ENCODE measurements around the gene SDK1. TPM values are rescaled to one million over a fixed set of nuclear protein-coding genes. Genes with fewer than 3 reads are reported as not detected.

Gene SDK1
- total and polyA plus RNA-seq, 4 donors: 0.12 to 0.47 (median 0.36) TPM

DNA sequence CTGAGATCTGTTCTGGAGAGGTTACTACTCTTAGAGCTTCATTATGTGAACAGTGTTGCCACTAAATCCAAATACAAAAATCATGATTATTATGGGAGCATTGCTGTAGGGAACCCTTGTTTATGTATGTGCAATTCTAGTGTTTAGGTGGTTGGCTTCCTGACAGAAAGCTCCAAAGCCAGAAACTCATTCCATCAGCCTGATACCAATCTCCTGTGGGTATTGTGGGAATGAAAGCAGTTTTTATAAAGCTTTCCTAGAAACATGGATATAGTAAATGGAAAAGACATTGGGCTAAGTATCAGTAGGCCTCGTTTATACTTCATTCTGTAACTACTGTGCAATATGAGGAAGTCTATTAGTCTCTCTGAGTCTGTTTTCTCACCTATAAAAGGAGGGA lies 6.4 kb downstream of the SDK1 start:
- no peak overlapping the region for H3K9ac ChIP-seq (ENCODE audit: low read depth in 1 of 2, low read length in 2 of 2)
- DNase-seq (ENCODE audit: low spot score): no peak
- no peak overlapping the region for H3K4me3 ChIP-seq (ENCODE audit: low read depth in 1 of 3, low read length in 3 of 3)
- H3K9me3 ChIP-seq (ENCODE audit: control insufficient read depth in 4 of 4, low read length in 3 of 4): no peaks in the 10 kb centered on the region
- H3K27me3 ChIP-seq (ENCODE audit: control insufficient read depth in 4 of 4, insufficient read depth in 4 of 4, low read length in 3 of 4): peaks cover 0 to 2% (median 0%) of the 10 kb centered on the region in 4 donors
- 44% methylated on average over 1 of the region's 1 CpG for WGBS
- no peaks in the 10 kb centered on the region for H3K4me1 ChIP-seq (ENCODE audit: control insufficient read depth in 4 of 4, insufficient read depth in 4 of 4, low read length in 3 of 4)
- no peaks in the 10 kb centered on the region for H3K36me3 ChIP-seq (ENCODE audit: control insufficient read depth in 4 of 4, insufficient read depth in 3 of 4, low read depth in 1 of 4, low read length in 3 of 4)
- H3K27ac ChIP-seq (ENCODE audit: low read depth in 1 of 2, low read length in 2 of 2): no peak overlapping the region
- TF ChIP-seq FOXA1 (IDR thresholded peaks at IDR 0.05): no peak
- TF ChIP-seq HNF4A (conservative IDR thresholded peaks at IDR 0.05): no peak
- TF ChIP-seq EGR1 (IDR thresholded peaks at IDR 0.05; ENCODE audit: low read depth in 2 of 2): no peak
- no peak for TF ChIP-seq YY1 (IDR thresholded peaks at IDR 0.05)
- TF ChIP-seq, protein P1, sequence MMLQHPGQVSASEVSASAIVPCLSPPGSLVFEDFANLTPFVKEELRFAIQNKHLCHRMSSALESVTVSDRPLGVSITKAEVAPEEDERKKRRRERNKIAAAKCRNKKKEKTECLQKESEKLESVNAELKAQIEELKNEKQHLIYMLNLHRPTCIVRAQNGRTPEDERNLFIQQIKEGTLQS (IDR thresholded peaks at IDR 0.05): no peak
- no peak for TF ChIP-seq SP1 (IDR thresholded peaks at IDR 0.05)
- no peak for TF ChIP-seq TAF1 (conservative IDR thresholded peaks at IDR 0.05)
- TF ChIP-seq JUND (IDR thresholded peaks at IDR 0.05): no peak
- TF ChIP-seq, protein P2, sequence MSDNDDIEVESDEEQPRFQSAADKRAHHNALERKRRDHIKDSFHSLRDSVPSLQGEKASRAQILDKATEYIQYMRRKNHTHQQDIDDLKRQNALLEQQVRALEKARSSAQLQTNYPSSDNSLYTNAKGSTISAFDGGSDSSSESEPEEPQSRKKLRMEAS (IDR thresholded peaks at IDR 0.05): no peak
- TF ChIP-seq, protein P3, sequence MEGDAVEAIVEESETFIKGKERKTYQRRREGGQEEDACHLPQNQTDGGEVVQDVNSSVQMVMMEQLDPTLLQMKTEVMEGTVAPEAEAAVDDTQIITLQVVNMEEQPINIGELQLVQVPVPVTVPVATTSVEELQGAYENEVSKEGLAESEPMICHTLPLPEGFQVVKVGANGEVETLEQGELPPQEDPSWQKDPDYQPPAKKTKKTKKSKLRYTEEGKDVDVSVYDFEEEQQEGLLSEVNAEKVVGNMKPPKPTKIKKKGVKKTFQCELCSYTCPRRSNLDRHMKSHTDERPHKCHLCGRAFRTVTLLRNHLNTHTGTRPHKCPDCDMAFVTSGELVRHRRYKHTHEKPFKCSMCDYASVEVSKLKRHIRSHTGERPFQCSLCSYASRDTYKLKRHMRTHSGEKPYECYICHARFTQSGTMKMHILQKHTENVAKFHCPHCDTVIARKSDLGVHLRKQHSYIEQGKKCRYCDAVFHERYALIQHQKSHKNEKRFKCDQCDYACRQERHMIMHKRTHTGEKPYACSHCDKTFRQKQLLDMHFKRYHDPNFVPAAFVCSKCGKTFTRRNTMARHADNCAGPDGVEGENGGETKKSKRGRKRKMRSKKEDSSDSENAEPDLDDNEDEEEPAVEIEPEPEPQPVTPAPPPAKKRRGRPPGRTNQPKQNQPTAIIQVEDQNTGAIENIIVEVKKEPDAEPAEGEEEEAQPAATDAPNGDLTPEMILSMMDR (IDR thresholded peaks at IDR 0.05; ENCODE audit: low read depth, low read length, missing input control): no peak
- TF ChIP-seq, protein P4, sequence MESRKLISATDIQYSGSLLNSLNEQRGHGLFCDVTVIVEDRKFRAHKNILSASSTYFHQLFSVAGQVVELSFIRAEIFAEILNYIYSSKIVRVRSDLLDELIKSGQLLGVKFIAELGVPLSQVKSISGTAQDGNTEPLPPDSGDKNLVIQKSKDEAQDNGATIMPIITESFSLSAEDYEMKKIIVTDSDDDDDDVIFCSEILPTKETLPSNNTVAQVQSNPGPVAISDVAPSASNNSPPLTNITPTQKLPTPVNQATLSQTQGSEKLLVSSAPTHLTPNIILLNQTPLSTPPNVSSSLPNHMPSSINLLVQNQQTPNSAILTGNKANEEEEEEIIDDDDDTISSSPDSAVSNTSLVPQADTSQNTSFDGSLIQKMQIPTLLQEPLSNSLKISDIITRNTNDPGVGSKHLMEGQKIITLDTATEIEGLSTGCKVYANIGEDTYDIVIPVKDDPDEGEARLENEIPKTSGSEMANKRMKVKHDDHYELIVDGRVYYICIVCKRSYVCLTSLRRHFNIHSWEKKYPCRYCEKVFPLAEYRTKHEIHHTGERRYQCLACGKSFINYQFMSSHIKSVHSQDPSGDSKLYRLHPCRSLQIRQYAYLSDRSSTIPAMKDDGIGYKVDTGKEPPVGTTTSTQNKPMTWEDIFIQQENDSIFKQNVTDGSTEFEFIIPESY (IDR thresholded peaks at IDR 0.05): no peak
- no peak for TF ChIP-seq RAD21 (IDR thresholded peaks at IDR 0.05)
- TF ChIP-seq GABPA (IDR thresholded peaks at IDR 0.05 in 1 of 2, conservative IDR thresholded peaks at IDR 0.05 in 1 of 2): no peak
- no peak for TF ChIP-seq HNF4G (IDR thresholded peaks at IDR 0.05)
- TF ChIP-seq RXRA (IDR thresholded peaks at IDR 0.05): no peak
- TF ChIP-seq FOXA2 (IDR thresholded peaks at IDR 0.05): no peak
- TF ChIP-seq, protein P5, sequence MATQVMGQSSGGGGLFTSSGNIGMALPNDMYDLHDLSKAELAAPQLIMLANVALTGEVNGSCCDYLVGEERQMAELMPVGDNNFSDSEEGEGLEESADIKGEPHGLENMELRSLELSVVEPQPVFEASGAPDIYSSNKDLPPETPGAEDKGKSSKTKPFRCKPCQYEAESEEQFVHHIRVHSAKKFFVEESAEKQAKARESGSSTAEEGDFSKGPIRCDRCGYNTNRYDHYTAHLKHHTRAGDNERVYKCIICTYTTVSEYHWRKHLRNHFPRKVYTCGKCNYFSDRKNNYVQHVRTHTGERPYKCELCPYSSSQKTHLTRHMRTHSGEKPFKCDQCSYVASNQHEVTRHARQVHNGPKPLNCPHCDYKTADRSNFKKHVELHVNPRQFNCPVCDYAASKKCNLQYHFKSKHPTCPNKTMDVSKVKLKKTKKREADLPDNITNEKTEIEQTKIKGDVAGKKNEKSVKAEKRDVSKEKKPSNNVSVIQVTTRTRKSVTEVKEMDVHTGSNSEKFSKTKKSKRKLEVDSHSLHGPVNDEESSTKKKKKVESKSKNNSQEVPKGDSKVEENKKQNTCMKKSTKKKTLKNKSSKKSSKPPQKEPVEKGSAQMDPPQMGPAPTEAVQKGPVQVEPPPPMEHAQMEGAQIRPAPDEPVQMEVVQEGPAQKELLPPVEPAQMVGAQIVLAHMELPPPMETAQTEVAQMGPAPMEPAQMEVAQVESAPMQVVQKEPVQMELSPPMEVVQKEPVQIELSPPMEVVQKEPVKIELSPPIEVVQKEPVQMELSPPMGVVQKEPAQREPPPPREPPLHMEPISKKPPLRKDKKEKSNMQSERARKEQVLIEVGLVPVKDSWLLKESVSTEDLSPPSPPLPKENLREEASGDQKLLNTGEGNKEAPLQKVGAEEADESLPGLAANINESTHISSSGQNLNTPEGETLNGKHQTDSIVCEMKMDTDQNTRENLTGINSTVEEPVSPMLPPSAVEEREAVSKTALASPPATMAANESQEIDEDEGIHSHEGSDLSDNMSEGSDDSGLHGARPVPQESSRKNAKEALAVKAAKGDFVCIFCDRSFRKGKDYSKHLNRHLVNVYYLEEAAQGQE (IDR thresholded peaks at IDR 0.05): no peak
- TF ChIP-seq NR2F2 (IDR thresholded peaks at IDR 0.05): no peak

All from liver (tissue), 9 donors.